HG03139 (cell line): ENCODE results near the gene PRR5.
"Not testable (repeated sequence)": the region's sequence is repeated elsewhere in the genome, so short reads cannot be mapped to it uniquely, and the experiment has no call there.

Experiments
- ATAC-seq: cut with Tn5 transposase; IDR thresholded peaks from one replicate; pipeline ENCODE4 v1.9.1; 2021; ENCODE audit not compliant: unreplicated experiment

The PRR5 gene

GRCh38 chr22:44732661-44733060, 30.7 kb downstream of the PRR5 start:
- no peak for ATAC-seq

DNA sequence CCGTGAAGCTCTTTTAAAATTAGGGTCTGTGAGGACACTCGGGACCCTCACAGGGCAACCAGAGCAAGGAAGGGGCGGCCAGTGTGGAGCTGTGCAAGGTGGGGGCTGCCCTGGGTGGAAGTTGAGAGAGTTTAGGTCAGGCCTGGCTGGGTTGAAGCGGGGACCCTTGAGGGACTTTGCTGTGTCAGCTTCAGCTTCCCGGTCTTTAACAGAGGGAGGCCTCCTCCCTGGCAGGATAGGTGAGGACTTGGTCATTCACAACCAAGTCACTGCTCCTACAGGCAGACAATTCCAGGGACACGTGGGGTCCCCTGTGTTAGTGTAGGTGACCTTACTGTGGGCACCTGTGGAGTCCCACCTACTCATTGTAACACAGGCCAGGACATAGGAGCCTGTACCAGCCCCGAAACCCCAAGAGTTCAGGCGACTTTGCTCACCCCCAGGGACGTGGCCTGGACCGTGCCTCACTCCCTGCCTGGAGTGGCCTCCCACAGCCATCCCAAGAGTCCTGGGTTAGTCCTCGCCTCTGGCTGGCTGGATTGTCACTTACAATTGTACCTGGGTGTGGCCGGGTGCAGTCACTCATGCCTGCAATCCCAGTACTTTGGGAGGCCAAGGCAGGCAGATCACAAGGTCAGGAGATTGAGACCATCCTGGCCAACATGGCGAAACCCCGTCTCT, 31.6 kb downstream of the PRR5 start:
- ATAC-seq = no peak

- no peak for ATAC-seq
Observed at GRCh38 chr22:44734278-44734677, 32.3 kb downstream of the PRR5 start.

- no peak for ATAC-seq
Observed at GRCh38 chr22:44734801-44735517, 33.0 kb downstream of the PRR5 start.

DNA sequence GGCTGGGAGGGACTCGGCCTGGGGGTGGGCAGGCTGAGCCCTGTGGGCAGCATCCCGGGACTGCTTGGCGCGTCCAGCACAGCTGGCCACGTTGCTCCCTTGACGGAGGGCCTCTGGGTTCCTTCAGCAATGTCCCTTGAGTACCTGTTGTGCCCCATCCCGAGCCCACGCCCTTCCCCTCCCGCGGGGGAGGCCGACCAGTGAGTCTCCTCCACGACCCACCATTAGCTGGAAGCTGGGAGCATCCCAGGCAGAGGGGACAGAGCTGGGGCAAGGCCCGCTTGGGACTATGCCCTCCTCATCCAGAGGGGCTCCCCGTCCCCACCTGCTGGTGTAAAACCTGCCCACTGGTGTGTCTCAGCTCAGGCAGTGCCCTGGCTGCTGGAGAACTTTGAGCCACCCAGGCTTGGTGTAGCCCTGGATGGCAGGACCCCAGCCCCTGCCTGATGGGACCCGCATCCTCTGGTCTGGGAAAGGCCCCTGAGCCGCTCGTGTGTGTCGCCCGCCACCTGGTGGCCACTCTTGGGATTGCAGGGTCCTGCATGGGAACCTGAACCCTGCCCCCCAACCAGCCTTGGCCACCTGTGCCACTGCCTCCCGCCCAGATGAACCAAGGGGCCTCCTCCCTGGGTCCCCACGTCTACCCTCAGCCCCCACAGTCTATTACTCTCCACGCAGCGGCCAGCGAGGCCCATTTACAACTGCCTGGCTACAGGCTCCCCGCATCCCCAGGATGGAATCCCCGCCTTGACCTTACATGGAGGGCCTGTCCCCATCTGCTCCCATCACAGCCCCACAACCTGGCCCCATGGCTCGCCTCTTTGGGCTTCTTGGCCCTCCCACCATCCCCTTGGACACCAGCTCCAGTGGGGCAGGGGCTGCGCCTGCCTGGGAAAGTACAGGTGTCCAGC, 33.8 kb downstream of the PRR5 start:
- no peak for ATAC-seq

- no peak for ATAC-seq
Observed at GRCh38 chr22:44736581-44737405, 34.8 kb downstream of the PRR5 start.

GRCh38 chr22:44737406-44738346, 35.7 kb downstream of the PRR5 start:
- ATAC-seq = no peak

GRCh38 chr22:44738347-44738715, 36.3 kb downstream of the PRR5 start:
- no peak for ATAC-seq

DNA sequence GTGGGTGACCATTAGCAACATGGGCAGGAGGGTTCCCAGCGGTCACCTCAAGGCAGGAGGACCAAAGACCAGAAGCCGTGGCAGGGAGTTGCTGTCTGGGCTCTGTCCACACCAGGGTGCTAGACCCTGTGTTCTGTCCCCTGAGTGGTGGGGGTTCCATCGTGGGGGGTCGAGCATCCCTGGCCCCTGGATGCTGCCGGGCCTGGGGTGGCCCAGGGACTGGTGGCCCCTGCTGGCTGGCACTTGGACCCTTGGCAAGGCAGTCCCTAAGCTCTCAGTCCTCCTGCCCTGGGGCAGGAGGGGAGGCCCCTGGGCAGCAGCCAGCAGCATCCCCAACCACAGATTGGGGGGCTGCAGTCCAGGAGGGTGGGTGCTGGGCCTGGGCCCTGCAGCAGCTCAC, 37.0 kb downstream of the PRR5 start:
- ATAC-seq = no peak

DNA sequence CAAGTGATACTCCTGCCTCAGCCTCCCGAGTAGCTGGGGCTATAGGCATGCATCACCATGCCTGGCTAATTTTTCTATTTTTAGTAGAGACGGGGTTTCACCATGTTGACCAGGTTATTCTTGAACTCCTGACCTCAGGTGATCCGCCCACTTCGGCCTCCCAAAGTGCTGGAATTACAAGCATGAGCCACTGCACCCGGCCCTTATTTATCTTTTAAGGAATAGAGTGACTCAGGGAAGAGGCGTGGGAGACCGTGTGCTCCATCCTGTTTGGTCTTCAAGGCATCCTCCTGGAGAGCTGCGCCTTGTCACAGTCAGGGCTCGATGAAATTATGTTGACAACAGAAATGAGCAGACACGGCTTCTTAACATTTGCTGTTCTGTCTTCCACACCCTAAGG, 37.7 kb downstream of the PRR5 start:
- ATAC-seq = not testable (repeated sequence)

DNA sequence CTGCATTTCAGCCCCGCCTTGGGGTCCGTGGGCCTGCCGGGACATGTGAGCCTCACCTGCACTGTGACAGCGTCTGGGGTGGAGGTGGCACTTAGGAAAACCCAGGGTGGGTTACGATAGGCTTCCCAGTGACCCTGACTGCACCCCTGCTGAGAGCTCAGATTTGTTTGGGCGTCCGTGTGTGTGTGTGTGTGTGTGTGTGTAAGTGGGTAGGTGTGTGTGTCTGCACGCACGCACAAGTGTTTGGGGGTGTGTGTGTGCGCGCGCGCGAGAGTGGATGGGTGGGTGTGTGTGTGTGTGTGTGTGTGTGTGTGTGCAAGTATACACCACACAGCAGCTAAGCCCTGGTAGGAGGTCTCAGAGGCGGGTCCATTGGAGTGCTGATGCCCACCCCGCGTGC, 38.3 kb downstream of the PRR5 start:
- ATAC-seq = no peak

DNA sequence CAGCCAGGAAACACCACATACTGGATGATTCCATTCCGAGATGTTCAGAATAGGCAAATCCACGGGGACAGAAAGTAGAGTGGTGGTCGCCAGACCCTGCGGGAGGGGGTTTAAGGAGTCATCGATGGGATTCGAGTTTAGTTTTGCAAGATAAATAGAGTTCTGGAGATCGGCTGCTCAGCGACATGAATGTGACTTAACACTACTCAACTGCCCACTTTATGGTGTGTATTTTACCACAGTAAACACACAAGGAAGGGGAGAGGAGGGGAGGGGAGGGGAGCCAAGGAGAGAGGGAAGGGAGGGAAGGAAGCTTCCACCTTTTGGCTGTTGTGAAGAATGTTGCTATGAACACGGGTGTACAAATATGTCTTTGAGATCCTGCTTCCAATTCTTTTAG, 39.9 kb downstream of the PRR5 start:
- no peak for ATAC-seq

- no peak for ATAC-seq
Observed at GRCh38 chr22:44743247-44743646, 41.2 kb downstream of the PRR5 start.

DNA sequence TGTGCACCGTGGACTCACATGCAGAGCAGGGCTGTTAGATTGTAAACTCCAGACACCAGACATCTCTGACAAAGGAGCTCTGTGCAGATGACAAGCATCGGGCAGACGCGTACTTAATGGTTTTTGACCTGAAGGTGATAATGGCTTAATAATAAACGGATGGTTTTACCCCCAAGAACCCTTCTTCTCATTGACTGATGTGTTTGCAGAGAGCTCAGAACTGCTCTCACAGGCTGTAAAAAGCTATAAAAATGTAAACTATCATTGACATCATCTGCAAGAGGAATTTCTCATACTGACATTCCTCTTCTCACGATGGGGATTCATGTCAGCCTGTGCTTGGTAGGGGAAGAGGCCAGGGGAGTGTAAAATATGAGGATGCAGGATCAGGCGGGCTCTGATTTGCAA, 41.8 kb downstream of the PRR5 start:
- no peak for ATAC-seq

- no peak for ATAC-seq
Observed at GRCh38 chr22:44745853-44746789, 44.1 kb downstream of the PRR5 start.

DNA sequence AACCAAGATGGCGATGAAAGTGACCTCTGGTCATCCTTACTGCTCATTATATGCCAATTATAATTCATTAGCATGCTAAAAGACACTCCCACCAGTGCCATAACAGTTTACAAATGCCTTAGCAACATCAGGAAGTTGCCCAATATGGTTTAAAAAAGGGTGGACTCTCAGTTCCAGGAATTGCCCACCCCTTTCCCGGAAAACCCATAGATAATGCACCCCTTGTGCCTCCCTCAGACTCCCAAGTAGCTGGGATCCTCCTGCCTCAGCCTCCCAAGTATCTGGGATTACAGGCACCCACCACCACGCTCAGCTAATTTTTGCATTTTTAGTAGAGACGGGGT, 45.8 kb downstream of the PRR5 start:
- not testable (repeated sequence) for ATAC-seq

GRCh38 chr22:44748524-44748923, 46.5 kb downstream of the PRR5 start:
- ATAC-seq = no peak

DNA sequence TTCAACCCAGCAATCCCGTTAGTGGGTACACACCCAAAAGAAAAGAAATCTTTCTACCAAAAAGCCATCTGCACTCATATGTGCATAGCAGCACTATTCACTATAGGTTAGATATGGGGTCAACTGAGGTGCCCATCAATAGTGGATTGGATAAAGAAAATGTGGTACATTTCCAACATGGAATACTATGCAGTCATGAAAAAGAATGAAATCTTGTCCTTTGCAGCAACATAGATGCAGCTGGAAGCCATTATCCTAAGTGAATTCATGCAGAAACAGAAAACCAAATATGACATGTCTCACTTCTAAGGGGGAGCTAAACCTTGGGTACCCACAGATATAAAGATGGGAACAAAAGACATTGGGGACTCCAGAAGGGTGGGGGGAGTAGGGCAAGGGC, 48.5 kb downstream of the PRR5 start:
- ATAC-seq = no peak
